MCF 10A (cell line): Measurements from ENCODE around the gene GGT7. TPM values are rescaled to one million over a fixed set of nuclear protein-coding genes. Genes with fewer than 3 reads are reported as not detected.

Experiments used
- BruUV-seq: library from RNA; stranded (reverse); fragments of 400-500 nt; replicated peaks from 2 replicates; lab custom pipeline; 2021; lab: Mats Ljungman, UMichigan
- CTCF ChIA-PET: fragments of 300-600 bp; sonication (Branson Sonifier 250); formaldehyde crosslinking; extraction: SDS; loops from one replicate; lab custom pipeline; 2021; ENCODE audit warnings: antibody characterized with exemption, inconsistent platforms; lab: Yijun Ruan, JAX
- POLR2A ChIA-PET: fragments of 300-600, 350-650 bp; sonication (Branson Sonifier 250); formaldehyde crosslinking; extraction: SDS; loops from one replicate; lab custom pipeline; 2020; ENCODE audit warnings: antibody characterized with exemption, inconsistent platforms; lab: Yijun Ruan, JAX
- DNase-seq: peaks from one replicate; pipeline ENCODE4 v3.0.0-alpha.2; 2018; ENCODE audit not compliant: unreplicated experiment
- H3K27ac Mint-ChIP-seq: one replicate; pipeline ENCODE4 v1.8.0; 2022; ENCODE audit warnings: mild to moderate bottlenecking, low read depth, mixed read lengths; ENCODE audit not compliant: unreplicated experiment
- H3K27me3 Mint-ChIP-seq: one replicate; pipeline ENCODE4 v1.8.0; 2022; ENCODE audit warnings: mixed read lengths; ENCODE audit not compliant: insufficient read depth, unreplicated experiment
- H3K36me3 Mint-ChIP-seq: one replicate; pipeline ENCODE4 v1.8.0; 2022; ENCODE audit warnings: mild to moderate bottlenecking, moderate library complexity, mixed read lengths; ENCODE audit not compliant: insufficient read depth, unreplicated experiment
- H3K4me1 Mint-ChIP-seq: one replicate; pipeline ENCODE4 v1.8.0; 2022; ENCODE audit warnings: mixed read lengths; ENCODE audit not compliant: insufficient read depth, unreplicated experiment
- H3K4me3 Mint-ChIP-seq: one replicate; pipeline ENCODE4 v1.8.0; 2022; ENCODE audit warnings: mild to moderate bottlenecking, moderate library complexity, mixed read lengths; ENCODE audit not compliant: unreplicated experiment
- H3K9me3 Mint-ChIP-seq: one replicate; pipeline ENCODE4 v1.8.0; 2022; ENCODE audit warnings: mixed read lengths; ENCODE audit not compliant: unreplicated experiment
- intact Hi-C: fragments of 100-400 bp; cut with micrococcal nuclease; formaldehyde crosslinking; loops from 2 replicates; pipeline ENCODE4 v1.14.1; 2022
- total RNA-seq: library from RNA; stranded (reverse); gene quantifications from 2 replicates; pipeline ENCODE4 v1.2.3, GENCODE V29; 2022
- TF ChIP-seq, protein P1 (sequence below): fragments of 200-600 bp; IDR thresholded peaks from one replicate; pipeline ENCODE4 v1.8.0; 2022; ENCODE audit warnings: antibody characterized with exemption, mild to moderate bottlenecking; ENCODE audit not compliant: unreplicated experiment

GGT7 gene
- total RNA-seq, 1 experiment from 2014 or later = 3.2 TPM

DNA sequence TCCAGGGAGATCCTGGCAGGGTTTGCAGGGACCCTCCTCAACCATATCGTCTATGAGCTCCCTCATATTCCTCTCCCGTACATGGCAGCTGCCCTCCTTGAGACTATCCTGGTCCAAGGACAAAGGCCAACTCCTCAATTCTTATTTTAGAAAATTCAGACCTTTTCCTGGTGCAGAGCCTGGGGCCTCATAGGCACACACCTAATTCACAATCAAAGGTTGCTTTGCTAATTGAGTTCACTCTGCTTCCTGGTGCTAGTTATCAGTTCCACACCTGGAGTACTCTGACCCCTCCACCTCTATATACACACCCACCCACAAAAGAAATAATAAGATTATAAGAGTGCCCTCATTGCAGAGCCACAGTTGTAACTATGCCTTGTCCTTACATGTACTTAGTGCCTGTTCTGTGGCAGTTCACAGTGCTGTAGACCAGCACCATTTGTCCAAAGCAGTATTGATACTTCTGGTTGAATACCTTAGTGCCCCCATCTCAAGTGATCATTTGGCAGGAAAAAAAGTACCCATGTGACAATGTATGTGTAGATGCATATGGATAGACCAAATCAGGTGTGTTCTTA is 44.2 kb upstream of the GGT7 start:
- Mint-ChIP-seq H3K4me3 (no peak overlapping the region), H3K4me1 (peaks cover 18% of the 10 kb centered on the region), H3K36me3 (peaks cover 14% of the 10 kb centered on the region), H3K27ac (no peak overlapping the region), H3K9me3 (no peaks in the 10 kb centered on the region), H3K27me3 (no peaks in the 10 kb centered on the region)
- ChIA-PET CTCF (interaction anchor here (0.6 to 2.5 kb wide), 6 partner anchors 23 to 616 kb away, joined by 3 to 6 read pairs (median 3); no protein-coding TSS in a partner anchor), POLR2A (interaction anchor here (0.9 to 1.2 kb wide), 3 partner anchors 9 to 93 kb away, joined by 3 read pairs; no protein-coding TSS in a partner anchor)
- BruUV-seq = no TSS peak
- TF ChIP-seq, protein P1, sequence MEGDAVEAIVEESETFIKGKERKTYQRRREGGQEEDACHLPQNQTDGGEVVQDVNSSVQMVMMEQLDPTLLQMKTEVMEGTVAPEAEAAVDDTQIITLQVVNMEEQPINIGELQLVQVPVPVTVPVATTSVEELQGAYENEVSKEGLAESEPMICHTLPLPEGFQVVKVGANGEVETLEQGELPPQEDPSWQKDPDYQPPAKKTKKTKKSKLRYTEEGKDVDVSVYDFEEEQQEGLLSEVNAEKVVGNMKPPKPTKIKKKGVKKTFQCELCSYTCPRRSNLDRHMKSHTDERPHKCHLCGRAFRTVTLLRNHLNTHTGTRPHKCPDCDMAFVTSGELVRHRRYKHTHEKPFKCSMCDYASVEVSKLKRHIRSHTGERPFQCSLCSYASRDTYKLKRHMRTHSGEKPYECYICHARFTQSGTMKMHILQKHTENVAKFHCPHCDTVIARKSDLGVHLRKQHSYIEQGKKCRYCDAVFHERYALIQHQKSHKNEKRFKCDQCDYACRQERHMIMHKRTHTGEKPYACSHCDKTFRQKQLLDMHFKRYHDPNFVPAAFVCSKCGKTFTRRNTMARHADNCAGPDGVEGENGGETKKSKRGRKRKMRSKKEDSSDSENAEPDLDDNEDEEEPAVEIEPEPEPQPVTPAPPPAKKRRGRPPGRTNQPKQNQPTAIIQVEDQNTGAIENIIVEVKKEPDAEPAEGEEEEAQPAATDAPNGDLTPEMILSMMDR = no peak
- no peak for DNase-seq
- intact Hi-C loops = no loop called here

DNA sequence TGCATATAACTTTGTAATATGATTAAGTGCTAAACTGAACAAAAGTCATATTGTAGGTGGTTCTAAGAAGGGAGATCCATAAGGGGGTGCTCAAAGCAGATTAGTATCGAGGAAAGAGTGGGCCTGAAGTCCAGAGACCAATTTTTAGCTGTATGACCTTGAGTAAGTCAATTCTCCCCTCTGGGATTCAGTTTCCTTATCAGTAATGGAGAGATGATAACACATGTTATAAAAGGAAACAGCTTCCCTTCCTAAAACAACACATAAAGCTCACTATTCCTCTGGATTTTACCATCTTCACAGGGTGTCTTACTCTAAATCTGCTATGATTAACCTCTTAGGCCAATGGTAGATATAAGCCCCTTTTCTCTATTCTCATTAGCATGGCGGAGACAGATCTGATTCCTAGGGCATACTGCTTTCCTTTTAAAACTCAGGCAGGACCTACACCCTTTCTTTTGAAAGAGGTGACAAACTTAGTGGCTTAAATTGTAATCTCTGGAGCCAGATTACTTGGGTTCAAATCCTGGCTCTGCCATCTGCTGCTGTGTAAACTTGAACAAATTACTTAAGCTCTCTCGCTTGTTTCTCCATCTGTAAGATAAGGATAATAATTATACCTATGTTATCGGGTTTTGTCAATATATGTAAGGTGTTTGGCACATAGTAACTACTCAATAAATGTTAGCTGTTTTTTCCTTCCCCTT is 43.2 kb upstream of the GGT7 start:
- no peak for DNase-seq
- intact Hi-C loops = no loop called here
- Mint-ChIP-seq H3K27ac (no peak overlapping the region), H3K9me3 (no peaks in the 10 kb centered on the region), H3K27me3 (no peaks in the 10 kb centered on the region), H3K36me3 (peaks cover 11% of the 10 kb centered on the region), H3K4me1 (peaks cover 16% of the 10 kb centered on the region), H3K4me3 (no peak overlapping the region)
- no TSS peak for BruUV-seq
- TF ChIP-seq, protein P1 = no peak
- ChIA-PET POLR2A (interaction anchor here (0.6 to 1.2 kb wide), 4 partner anchors 8 to 861 kb away, joined by 3 read pairs; no protein-coding TSS in a partner anchor), CTCF (interaction anchor here (0.6 to 2.5 kb wide), 3 partner anchors 40 to 83 kb away, joined by 3 to 6 read pairs (median 3); partner anchors contain the start of gene ACSS2)

DNA sequence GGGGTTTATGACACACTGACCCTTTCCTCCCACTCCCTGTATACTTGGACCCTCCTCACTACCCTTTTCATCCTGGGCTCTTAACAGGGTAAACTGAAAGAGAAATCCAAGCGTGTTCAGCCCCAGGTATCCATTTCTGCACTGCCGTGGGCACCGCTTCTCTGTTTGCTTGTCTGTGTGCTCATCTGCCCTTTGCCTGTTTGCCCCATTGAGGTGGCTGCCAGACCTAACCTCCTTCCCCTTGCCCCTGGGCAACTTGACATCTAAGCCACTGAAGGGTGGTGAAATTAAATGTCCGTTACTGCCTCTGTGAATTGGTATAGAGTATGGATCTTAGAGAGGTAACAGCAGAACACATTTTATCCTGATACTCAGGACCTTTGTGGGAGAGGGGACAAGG is 42.5 kb upstream of the GGT7 start:
- ChIA-PET CTCF (interaction anchor here (0.6 kb wide), 1 partner anchor 487 kb away, joined by 6 read pairs; no protein-coding TSS in a partner anchor), POLR2A (interaction anchor here (0.7 kb wide), 1 partner anchor 861 kb away, joined by 3 read pairs; no protein-coding TSS in a partner anchor)
- DNase-seq = no peak
- no peaks in the 10 kb centered on the region for H3K27me3 Mint-ChIP-seq
- no TSS peak for BruUV-seq
- H3K4me3 Mint-ChIP-seq = no peak overlapping the region
- peaks cover 8% of the 10 kb centered on the region for H3K4me1 Mint-ChIP-seq
- H3K27ac Mint-ChIP-seq = peak overlapping the region; percentile 17
- H3K9me3 Mint-ChIP-seq = no peaks in the 10 kb centered on the region
- TF ChIP-seq, protein P1 = no peak
- intact Hi-C loops = no loop called here
- peaks cover 5% of the 10 kb centered on the region for H3K36me3 Mint-ChIP-seq
